Bronchial epithelial cell (primary cell): ENCODE results near the gene SYT2. TPM values are rescaled to one million over a fixed set of nuclear protein-coding genes. Genes with fewer than 3 reads are reported as not detected.
A peak's percentile ranks its signal among the peaks of the same experiment; 100 is the strongest.
"Not testable (repeated sequence)": the region's sequence is repeated elsewhere in the genome, so short reads cannot be mapped to it uniquely, and the experiment has no call there.

Source experiments
- DNase-seq: peaks from one replicate; pipeline ENCODE4 v3.0.0-alpha.2; 2010; ENCODE audit warnings: low read depth
- FAIRE-seq: peaks from 2 replicates; lab custom pipeline; 2011; peaks lifted over from hg19 to GRCh38; lab: Jason Lieb, UNC
- H3K27me3 ChIP-seq: 2 replicates; pipeline ENCODE4 v1.5.1; 2011; ENCODE audit warnings: low read length; ENCODE audit not compliant: control insufficient read depth, insufficient read depth
- H3K36me3 ChIP-seq: 2 replicates; pipeline ENCODE4 v1.5.1; 2011; ENCODE audit warnings: low read length; ENCODE audit not compliant: control insufficient read depth, insufficient read depth
- H3K4me3 ChIP-seq: 2 replicates; pipeline ENCODE4 v1.5.1; 2011; ENCODE audit warnings: mild to moderate bottlenecking, low read depth, low read length, control low read depth
- total RNA-seq: library from RNA; depleted of rRNA; stranded (reverse); fragments of >200 nt; gene quantifications from 2 replicates; pipeline ENCODE4 v1.2.1, GENCODE V29; 2014
- TF ChIP-seq, protein P1 (sequence below): IDR thresholded peaks from 2 replicates; pipeline ENCODE4 v1.5.1; 2011; ENCODE audit warnings: mild to moderate bottlenecking, moderate library complexity, low read length, control low read depth, inconsistent platforms; ENCODE audit not compliant: insufficient read depth, severe bottlenecking

The SYT2 gene
- total RNA-seq, 1 donor from 2014 or later: under 0.01 TPM

DNA sequence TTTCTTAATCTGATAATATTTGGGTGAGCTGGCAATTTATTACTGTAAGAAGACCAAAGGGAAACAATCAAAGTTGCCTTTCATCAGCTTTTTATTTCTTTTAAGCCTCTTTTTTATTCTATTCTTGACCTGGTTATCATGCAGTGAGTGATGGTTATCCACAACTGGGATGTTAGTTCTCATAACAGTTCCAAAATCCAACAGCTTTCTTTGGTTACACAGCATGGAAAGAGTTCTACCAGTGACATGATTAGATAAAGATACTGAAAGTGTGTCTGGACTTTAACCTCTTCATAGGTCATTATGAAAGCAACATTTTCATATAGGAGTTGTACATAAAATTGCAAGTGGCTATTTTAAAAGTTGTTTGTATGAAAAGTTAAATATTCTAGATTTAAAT is 163.0 kb downstream of the SYT2 start:
- Histone ChIP-seq H3K27me3 (no peaks in the 10 kb centered on the region), H3K4me3 (no peak overlapping the region), H3K36me3 (no peaks in the 10 kb centered on the region)
- TF ChIP-seq, protein P1, sequence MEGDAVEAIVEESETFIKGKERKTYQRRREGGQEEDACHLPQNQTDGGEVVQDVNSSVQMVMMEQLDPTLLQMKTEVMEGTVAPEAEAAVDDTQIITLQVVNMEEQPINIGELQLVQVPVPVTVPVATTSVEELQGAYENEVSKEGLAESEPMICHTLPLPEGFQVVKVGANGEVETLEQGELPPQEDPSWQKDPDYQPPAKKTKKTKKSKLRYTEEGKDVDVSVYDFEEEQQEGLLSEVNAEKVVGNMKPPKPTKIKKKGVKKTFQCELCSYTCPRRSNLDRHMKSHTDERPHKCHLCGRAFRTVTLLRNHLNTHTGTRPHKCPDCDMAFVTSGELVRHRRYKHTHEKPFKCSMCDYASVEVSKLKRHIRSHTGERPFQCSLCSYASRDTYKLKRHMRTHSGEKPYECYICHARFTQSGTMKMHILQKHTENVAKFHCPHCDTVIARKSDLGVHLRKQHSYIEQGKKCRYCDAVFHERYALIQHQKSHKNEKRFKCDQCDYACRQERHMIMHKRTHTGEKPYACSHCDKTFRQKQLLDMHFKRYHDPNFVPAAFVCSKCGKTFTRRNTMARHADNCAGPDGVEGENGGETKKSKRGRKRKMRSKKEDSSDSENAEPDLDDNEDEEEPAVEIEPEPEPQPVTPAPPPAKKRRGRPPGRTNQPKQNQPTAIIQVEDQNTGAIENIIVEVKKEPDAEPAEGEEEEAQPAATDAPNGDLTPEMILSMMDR: no peak
- FAIRE-seq (no peak), DNase-seq (no peak)

DNA sequence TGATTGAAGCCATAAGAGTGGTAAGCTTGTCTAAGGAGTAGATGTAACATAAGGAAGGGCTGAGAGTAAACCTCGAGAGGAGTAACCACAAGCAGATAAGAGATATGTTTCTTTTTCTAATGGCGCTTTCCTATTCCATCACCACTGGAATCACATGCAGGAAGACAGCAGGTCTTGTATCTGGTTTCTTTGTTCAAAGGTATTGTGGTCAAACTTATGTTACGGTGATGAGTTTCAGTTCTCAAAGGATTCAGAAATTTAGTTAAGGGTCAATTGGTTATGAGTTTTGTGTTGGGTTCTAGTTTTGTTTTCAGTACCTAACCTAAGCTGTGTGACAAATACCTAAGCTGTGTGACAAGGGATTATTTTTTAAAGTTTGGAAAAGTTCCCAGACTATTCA is 163.5 kb downstream of the SYT2 start:
- H3K36me3 ChIP-seq, H3K27me3 ChIP-seq, FAIRE-seq, DNase-seq, H3K4me3 ChIP-seq: not testable (repeated sequence)

DNA sequence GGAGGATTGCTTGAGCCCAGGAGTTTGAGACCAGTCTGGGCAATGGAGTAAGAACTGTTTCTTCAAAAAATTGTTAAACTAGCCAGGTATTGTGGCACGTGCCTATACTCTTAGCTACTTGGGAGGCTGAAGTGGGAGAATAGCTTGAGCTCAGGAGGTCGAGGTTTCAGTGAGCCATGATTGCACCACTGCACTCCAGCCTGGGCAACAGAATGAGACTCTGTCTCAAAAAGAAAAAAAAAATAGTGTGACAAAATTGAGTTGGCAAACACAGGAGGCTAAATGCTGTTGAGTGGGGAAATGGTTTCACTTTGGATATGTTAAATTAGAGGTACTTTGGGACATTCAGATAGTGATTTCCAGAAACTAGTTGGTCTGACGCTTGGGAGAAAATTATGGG is 163.9 kb downstream of the SYT2 start:
- DNase-seq, FAIRE-seq, H3K27me3 ChIP-seq, H3K4me3 ChIP-seq, H3K36me3 ChIP-seq: not testable (repeated sequence)

DNA sequence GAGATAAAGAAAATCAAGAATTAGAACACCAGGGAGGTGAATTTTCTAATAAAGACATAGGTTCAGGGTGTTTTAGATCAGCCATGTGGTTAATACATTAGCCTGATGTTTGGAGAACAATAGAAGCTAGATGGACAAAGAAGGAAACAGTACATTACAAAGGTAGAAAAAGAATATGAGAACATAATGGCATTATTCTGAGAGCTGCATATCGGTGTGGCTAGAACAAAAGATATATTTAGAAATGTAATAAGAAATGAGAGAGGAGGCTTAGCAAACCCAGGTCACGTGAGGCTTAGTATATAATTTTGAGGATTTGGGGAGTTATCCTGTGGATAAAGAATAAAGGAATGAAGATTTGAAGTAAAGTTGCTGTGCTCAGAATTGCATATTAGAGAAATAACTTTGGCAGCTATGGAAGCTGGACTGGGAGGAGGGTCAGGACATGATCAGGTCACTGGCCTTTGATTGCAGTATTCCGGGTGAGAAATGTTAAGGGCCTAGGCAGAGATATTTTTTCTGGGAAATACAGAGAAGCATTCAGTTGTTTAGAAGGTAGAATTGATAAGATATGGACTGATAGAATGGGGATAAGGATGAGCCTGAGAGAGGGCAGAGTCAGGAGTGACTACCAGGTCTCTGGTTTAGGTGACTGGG is 164.5 kb downstream of the SYT2 start:
- DNase-seq, H3K27me3 ChIP-seq, H3K36me3 ChIP-seq, H3K4me3 ChIP-seq, FAIRE-seq: not testable (repeated sequence)

DNA sequence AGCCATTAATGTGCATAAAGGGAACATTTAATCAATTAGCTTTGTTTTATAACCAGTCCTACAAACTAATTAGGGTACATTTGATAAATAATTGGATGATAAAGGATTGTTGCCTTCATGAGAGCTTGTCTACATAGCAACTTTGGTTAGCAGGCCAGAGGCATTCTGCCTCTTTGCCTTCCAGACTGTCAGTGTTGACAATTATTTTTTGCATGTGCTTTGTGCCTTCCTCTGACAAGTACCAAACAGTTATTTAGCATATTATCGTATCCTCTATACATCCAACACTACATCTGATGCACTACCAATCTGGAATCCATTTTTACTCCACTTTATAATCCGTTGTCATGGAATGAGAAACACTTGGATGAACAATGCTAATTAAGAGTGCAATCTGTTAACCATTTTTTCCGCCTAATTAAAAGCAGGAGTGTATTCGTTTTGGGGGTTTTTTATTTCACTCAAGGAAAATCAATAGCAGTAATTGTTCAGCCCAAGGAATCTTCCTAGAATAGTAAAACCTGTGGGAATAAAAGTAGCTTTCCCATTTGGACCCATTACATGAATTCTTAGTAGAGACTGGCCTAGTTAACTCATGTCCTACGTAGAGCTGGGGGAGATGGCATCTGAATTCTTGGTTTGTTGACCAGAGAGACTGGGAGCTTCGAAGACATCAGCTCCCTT is 165.3 kb downstream of the SYT2 start:
- H3K27me3 ChIP-seq, H3K36me3 ChIP-seq, H3K4me3 ChIP-seq, DNase-seq: not testable (repeated sequence)
- peak; percentile 70 for FAIRE-seq

DNA sequence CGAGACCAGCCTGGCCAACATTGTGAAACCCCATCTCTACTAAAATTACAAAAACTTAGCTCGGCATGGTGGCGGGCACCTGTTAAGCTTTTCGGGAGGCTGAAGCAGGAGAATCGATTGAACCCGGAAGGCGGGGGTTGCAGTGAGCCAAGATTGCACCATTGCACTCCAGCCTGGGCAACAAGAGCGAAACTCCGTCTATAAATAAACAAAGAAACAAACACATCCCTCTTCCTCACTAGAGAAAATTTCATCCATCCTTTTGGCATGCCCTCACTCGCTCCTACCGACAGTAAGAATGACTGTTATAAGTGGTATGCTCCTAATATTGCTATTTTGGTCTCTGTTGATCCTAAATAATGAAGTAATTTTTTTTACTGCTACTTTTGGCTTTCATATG is 166.7 kb downstream of the SYT2 start:
- not testable (repeated sequence) for H3K4me3 ChIP-seq, FAIRE-seq, H3K36me3 ChIP-seq, H3K27me3 ChIP-seq
- peak; percentile 82 for DNase-seq

DNA sequence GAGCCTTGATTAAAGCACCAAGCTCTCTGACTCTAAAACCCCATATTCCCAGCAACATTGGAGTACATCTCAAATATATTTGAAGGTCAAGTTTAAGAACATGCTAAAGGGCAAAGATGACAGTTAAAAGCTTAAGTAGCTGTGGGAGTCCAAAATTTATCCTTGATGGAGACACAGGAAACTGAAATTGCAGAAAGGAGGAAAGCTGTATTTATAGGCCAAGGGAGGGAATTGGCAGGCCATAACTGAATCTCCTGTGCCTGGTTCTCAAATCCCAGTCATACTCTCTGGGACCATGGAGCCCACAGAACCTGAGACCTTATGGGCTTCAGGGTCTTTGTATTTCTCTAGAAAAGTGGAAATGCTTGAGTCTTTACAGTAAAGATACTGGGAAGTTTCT is 167.8 kb downstream of the SYT2 start:
- not testable (repeated sequence) for DNase-seq, H3K4me3 ChIP-seq, H3K27me3 ChIP-seq, FAIRE-seq, H3K36me3 ChIP-seq

DNA sequence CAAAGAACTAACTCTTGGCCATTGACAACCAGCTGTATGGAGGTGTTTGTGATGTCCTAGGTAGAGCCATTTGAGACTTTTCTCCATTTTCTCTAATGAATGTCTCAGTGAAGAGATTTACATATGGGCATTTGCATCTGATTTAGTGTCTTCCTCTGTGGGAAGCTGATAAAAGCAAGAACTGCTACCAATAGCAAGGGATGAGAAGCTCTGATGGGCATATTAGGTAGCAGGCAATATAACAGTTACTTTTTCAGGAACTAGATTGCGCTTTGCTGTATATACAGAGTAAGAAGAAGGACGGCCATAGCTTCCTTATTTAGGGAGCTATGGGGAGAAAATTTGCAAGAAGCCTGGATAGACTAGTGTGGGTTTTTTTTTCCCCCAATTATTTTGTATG is 169.4 kb downstream of the SYT2 start:
- peak overlapping the region; percentile 23 for H3K4me3 ChIP-seq
- not testable (repeated sequence) for FAIRE-seq, H3K36me3 ChIP-seq, H3K27me3 ChIP-seq, DNase-seq

Other genes starting within 250 kb of the SYT2 start
- 74.0 and 102 TPM in 2 replicates for gene KDM5B, start 98.0 kb upstream of the SYT2 start, total RNA-seq
- 0.51 TPM in 1 of 2 replicates, not detected in the other for gene PCAT6, start 100.5 kb upstream of the SYT2 start, total RNA-seq
- gene RABIF, start 178.7 kb upstream of the SYT2 start, total RNA-seq: 3.9 and 10.4 TPM in 2 replicates
- 51.1 and 71.6 TPM in 2 replicates for gene KLHL12, start 216.8 kb upstream of the SYT2 start, total RNA-seq
- gene ADIPOR1, start 247.9 kb upstream of the SYT2 start, total RNA-seq: 178 and 212 TPM in 2 replicates